Left lobe of liver (tissue), 2 donors: ENCODE measurements around the gene SNX8. TPM values are rescaled to one million over a fixed set of nuclear protein-coding genes. Genes with fewer than 3 reads are reported as not detected.
A peak's percentile ranks its signal among the peaks of the same experiment; 100 is the strongest.
"Not testable (repeated sequence)": the region's sequence is repeated elsewhere in the genome, so short reads cannot be mapped to it uniquely, and the experiment has no call there.

Experiments
- ATAC-seq: fragments of 200-7000 bp; cut with Tn5 transposase; one replicate; pipeline ENCODE4 v1.9.1; 2020; ENCODE audit warnings: mild to moderate bottlenecking, moderate library complexity
- DNase-seq: peaks from one replicate; pipeline ENCODE4 v3.0.0-alpha.2; 2020; ENCODE audit warnings: low spot score
- total RNA-seq: library from RNA; stranded (reverse); gene quantifications from one replicate; pipeline ENCODE4 v1.2.1, GENCODE V29; 2021
- donor health status: DM: no; HTN: no; CAD: no; lungs with moderate emphysema.
- donor health status: DM: no; HTN: yes; CAD: no.

SNX8 gene
- total RNA-seq = 12.2 TPM

DNA sequence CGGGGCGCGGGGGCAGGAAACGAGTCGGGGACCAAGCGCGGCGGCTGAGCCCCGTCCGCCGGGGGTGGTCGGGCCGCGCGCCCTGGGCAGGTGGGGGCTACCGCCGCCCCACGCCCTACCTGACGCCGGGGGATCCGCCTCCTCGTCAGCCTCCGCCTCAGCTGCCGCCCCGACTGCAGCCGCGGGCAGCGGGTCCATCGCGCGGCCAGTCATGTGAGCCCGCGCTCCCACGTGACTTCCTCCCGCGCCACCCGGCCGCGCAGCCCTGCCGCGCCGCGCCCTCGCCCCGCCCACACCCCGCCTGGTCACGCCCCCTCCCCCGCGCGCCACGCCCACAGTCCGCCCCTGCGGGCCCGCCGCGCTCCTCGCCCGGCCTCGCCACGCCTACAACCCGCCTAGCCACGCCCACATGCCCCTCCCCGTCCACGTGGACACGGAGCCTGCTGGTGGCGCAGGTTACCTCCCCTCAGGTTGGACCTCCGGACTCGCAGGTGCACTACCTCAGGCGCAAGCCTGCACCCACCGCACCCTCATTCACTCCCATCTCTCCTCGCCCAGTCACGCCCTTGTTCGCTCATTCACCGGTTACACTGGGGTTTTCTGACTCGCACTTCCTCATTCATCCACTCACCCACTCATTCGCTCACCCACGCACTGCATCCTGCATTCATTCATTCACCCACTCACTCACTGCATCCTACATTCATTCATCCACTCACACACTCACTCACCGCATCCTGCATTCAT, at the start of gene SNX8:
Gene SNX8, minus strand, starts transcription at position 233 of the 747 bp plus-strand sequence. Its CDS starts 20 bp downstream, at position 213.
- DNase-seq (peak; percentile 97), ATAC-seq (peak; percentile 99)

GRCh38 chr7:2362385-2363088, 48.3 kb upstream of the SNX8 start:
- no peak for ATAC-seq

GRCh38 chr7:2360796-2361195, 46.6 kb upstream of the SNX8 start:
- no peak for DNase-seq
- no peak for ATAC-seq

More at GRCh38 chr7:2362385-2363088, 48.3 kb upstream of the SNX8 start:
- no peak for DNase-seq

GRCh38 chr7:2359610-2360009, 45.4 kb upstream of the SNX8 start:
- ATAC-seq = no peak
- DNase-seq = no peak

DNA sequence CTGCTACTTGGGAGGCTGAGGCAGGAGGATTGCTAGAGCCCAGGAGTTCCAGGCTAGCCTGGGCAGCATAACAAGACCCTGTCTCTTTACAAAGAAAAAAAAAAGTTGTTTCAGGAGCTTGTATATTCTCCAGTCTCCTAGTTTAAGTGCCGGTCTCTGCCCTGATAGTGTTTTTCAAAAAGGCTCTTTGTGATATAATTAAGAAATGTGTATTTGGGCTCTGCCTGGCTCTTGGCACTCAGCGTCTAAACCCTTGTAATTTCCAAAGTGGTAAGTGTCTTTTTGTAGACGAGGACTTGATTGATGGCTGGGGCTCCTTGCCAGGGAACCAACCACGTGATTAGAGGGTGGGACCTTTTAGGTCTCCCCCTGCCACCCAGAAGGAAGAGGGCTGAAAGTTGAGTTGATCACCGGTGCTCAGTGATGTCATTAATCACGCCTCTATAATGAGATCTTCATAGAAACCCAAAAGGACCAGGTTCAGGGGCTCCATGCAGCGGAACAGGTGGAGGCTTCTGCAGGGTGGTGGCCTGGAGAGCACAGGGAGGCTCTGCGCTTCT, 44.8 kb upstream of the SNX8 start:
- DNase-seq (no peak), ATAC-seq (no peak)

DNA sequence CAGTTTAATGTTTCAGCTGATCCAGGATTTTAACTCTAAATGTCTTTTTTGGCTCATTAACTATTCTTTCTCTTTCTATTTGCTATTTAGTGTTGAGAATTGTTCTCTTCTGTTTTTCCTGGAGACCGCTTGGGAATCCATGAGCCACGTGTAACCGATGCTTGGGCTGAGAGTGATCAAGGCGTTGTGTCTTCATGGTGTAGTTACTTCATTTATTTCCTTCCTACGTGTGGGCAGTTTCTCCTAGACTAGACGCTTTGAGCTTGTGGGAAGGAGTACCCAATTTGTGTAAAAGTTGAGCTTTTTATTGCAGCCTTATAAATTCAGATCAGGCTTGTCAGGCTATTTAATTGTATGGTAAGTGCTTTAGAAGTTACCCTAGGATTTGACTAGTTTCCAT, 43.3 kb upstream of the SNX8 start:
- DNase-seq (no peak), ATAC-seq (no peak)

DNA sequence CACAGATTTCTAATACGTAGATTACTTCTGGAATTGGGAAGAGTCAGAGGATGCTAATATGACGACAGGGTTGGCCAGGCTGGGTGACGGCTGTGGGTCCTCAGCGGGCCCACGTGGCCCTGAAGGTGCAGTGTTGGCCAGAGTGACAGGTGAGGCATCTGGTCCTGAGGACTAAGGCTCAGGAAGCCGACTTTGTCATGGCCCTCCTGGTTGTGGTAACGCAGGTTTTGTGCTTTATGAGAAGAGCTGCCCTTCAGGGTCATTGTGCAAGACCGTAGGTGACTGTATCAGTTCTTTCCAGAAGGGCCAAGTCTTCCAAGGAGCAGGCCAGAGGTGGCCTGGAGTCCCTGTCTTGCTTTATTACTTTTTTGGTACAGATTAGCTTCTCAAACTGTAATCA, 42.9 kb upstream of the SNX8 start:
- ATAC-seq (no peak), DNase-seq (no peak)

DNA sequence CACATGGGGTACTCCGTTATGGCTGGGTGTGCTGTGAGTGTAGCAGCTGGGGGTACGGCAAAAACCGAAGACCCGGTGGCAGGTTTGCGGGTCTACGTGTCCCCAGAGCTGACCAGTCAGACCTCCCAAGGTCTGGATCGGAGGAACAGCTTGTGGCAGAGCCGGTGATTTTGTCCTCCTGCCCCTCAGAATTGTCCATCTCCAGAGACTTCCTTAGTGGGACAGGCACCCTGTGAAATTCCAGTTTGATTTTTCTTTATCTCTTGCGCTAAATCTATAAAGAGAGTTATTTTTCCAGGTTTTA, 41.4 kb upstream of the SNX8 start:
- ATAC-seq (no peak), DNase-seq (no peak)

DNA sequence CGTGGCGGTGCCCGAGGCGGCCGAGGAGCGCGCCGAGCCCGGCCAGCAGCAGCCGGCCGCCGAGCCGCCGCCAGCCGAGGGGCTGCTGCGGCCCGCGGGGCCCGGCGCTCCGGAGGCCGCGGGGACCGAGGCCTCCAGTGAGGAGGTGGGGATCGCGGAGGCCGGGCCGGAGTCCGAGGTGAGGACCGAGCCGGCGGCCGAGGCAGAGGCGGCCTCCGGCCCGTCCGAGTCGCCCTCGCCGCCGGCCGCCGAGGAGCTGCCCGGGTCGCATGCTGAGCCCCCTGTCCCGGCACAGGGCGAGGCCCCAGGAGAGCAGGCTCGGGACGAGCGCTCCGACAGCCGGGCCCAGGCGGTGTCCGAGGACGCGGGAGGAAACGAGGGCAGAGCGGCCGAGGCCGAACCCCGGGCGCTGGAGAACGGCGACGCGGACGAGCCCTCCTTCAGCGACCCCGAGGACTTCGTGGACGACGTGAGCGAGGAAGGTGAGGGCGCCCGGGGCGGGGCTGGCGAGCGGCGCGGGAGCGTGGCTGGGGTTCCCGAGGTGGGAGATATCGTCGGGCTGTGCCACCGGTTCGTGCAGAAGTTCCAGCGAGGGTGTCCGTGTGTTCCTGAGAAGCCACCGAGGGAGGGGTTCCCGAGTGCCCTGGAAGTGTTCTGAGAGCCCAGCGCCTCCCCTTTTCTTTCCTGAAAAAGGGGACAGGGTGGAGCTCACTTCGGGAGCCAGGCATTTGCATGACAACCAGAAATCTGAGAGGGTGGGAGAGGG, 40.9 kb upstream of the SNX8 start:
- ATAC-seq (no peak), DNase-seq (no peak)

GRCh38 chr7:2354186-2354938, 40.1 kb upstream of the SNX8 start, which contains the start of gene EIF3B:
Gene EIF3B, plus strand, starts transcription at chr7:2354827. Its CDS starts 95 bp downstream, at chr7:2354922.
- DNase-seq (peak; percentile 89), ATAC-seq (peak; percentile 89)

DNA sequence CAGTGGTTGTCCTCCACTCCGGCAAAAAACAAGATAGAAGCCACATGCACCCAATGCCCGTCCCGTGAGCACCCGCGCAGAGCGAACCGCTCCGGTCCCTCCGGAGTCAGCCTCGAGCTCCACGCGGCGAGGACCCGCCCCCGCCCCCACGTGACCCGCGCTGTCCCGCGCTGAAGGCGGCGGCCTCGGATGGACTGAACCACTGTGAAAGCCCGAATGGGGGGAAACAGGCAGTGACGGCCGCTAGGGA, 39.6 kb upstream of the SNX8 start:
- ATAC-seq (peak; percentile 88), DNase-seq (peak; percentile 90)

DNA sequence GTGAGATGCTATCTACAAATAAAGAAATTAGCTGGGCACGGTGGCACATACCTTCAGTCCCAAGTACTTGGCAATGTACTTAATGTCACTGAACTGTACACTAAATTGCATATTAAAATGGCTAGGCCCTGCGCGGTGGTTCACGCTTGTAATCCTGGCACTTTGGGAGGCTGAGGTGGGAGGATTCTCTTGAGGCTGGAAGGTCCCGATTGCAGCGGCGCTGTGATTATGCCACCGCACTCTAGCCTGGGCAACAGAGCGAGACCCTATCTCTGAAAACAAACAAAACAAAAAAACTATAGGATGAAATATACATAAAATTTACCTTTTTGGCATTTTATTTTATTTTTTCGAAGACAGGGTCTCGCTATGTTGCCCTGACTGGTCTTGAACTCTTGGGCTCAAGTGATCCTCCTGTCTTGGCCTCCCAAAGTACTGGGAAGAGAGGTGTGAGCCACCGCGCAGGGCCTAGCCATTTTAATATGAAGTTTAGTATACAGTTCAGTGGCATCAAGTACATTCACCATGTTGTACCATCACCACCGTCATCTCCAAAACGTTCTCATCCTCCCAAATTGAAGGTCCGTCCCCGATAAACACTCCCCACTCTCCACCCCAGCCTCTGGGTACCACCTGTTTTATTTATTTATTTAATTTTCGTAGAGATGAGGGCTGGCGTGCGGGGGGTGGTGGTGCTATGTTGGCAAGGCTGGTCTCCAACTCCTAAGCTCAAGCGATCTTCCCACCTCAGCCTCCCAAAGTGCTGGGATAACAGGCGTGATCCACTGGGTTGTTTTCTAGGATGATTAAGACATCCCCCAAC, 39.1 kb upstream of the SNX8 start:
- ATAC-seq (no peak), DNase-seq (no peak)

- no peak for ATAC-seq
- no peak for DNase-seq
These were observed 36.6 kb upstream of the SNX8 start for GRCh38 chr7:2350861-2351260.

- no peak for DNase-seq
- no peak for ATAC-seq
These were observed 35.8 kb upstream of the SNX8 start for GRCh38 chr7:2350055-2350454.

GRCh38 chr7:2347351-2348063, 33.3 kb upstream of the SNX8 start:
- not testable (repeated sequence) for ATAC-seq, DNase-seq

- no peak for ATAC-seq
- no peak for DNase-seq
These were observed 22.5 kb upstream of the SNX8 start for GRCh38 chr7:2336626-2337299.

- not testable (repeated sequence) for ATAC-seq, DNase-seq
These were observed 18.5 kb upstream of the SNX8 start for GRCh38 chr7:2332606-2333231.

GRCh38 chr7:2331707-2332106, 17.5 kb upstream of the SNX8 start:
- DNase-seq (no peak), ATAC-seq (no peak)
